ENCODE results near the gene FCRL1. TPM values are rescaled to one million over a fixed set of nuclear protein-coding genes. Genes with fewer than 3 reads are reported as not detected.

FCRL1 gene
- total and polyA plus RNA-seq, 2 of the 8 experiments (the other 6 are each of a cell fraction or from before 2014, with no cell fraction given), result not detected

DNA sequence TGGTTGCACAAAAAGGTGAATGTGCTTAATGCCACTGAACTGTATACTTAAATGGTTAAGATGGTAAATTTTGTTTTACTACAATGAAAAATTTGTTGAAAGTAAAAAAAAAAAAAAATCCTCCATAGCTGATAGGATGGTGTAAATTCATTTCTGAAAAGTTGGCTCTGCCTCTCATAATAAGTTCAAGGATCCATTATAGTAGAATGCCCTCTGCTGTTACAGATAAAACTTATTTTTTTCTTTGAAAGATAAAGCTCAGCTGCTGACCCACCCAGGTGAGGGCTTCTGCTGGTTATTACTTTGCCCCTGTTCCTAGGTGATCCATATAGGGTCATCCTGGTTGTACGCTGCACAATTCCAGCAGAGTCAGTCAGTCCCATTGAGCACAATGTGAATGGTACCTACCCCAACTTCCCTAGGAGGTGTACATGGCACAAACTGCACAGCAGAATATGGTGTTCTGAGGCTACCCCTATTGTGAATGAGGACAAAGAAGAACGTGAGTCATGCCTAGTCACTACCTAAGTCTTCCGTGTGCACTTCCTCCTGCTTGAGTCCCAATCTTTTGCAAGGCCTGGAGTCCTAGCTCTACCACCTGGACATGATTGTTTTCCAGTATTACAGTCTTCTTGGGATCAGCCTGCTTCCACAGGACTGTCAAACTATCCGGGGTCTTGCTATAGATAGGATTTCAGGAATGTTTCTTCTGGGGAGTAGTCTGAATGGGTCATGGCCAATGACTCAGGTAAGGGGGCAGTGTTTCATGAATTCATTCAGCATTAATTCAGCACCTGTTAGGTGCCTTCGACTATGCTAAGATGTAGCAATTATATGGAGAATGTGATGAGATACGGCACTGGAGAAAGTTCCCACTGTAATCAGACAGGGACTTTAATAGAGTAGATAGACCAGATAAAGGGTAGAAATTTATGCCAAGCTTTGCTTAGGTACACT lies 42.5 kb upstream of the FCRL1 start:
- H3K23me2 ChIP-seq (ENCODE audit: low read depth, low read length), result no peaks in the 10 kb centered on the region
- no peak overlapping the region for H2BK20ac ChIP-seq (ENCODE audit: low read length)
- no peaks in the 10 kb centered on the region for H3K4me1 ChIP-seq (replicated peaks in 1 of 4; ENCODE audit: control insufficient read depth in 3 of 4, insufficient read depth in 4 of 4, low read length in 3 of 4)
- no peak overlapping the region for H2BK12ac ChIP-seq (ENCODE audit: low read depth, low read length)
- H3K23ac ChIP-seq (ENCODE audit: insufficient read length), result no peak overlapping the region
- FAIRE-seq (no peak), DNase-seq (ENCODE audit: low read depth in 1 of 2, low spot score in 2 of 2) (no peak)
- no peak overlapping the region for H3K9ac ChIP-seq (replicated peaks in 1 of 4; ENCODE audit: extremely low read depth in 1 of 4, low read depth in 3 of 4, low read length in 3 of 4)
- no peak overlapping the region for H3K4ac ChIP-seq (replicated peaks; ENCODE audit: insufficient read length, low read depth, low read length)
- H3K14ac ChIP-seq (ENCODE audit: insufficient read length), result no peak overlapping the region
- no peak overlapping the region for H3K4me3 ChIP-seq (ENCODE audit: extremely low read depth in 1 of 4, insufficient read depth in 2 of 4, low read depth in 3 of 4, low read length in 4 of 4)
- no peaks in the 10 kb centered on the region for H3K79me2 ChIP-seq (ENCODE audit: control insufficient read depth in 1 of 2, insufficient read depth in 2 of 2, low read length in 2 of 2)
- POLR2A ChIA-PET (ENCODE audit: partially characterized antibody), result interaction anchor here (0.6 kb wide), 1 partner anchor 119 kb away, joined by 3 read pairs; no protein-coding TSS in a partner anchor
- no peak overlapping the region for H3K56ac ChIP-seq (replicated peaks; ENCODE audit: insufficient read length, low read depth, low read length)
- H3K9me3 ChIP-seq (ENCODE audit: insufficient read depth in 2 of 2, low read depth in 1 of 2, low read length in 1 of 2), result no peaks in the 10 kb centered on the region
- H3K4me2 ChIP-seq (ENCODE audit: insufficient read depth in 1 of 2, low read depth in 2 of 2, low read length in 2 of 2), result no peak overlapping the region
- H4K91ac ChIP-seq (replicated peaks; ENCODE audit: insufficient read length, low read length), result no peak overlapping the region
- H3K79me1 ChIP-seq (ENCODE audit: low read depth, low read length), result no peaks in the 10 kb centered on the region
- H3K18ac ChIP-seq (ENCODE audit: extremely low read depth, low read length), result no peak overlapping the region
- H2AK5ac ChIP-seq (ENCODE audit: low read depth, low read length), result no peak overlapping the region
- H2BK5ac ChIP-seq (ENCODE audit: low read depth, low read length), result no peak overlapping the region
- H4K8ac ChIP-seq (ENCODE audit: extremely low read depth, insufficient read depth, low read length), result no peak overlapping the region
- H3K27ac ChIP-seq (ENCODE audit: low read depth, low read length), result no peak overlapping the region
- H3K36me3 ChIP-seq (ENCODE audit: control insufficient read depth in 2 of 4, insufficient read depth in 4 of 4, low read length in 3 of 4), result no peaks in the 10 kb centered on the region
- H2BK15ac ChIP-seq (ENCODE audit: low read length), result no peak overlapping the region
- H2BK120ac ChIP-seq (replicated peaks; ENCODE audit: low read depth, low read length), result no peak overlapping the region
- CTCF ChIA-PET (ENCODE audit: partially characterized antibody), result no interaction called here
- no peaks in the 10 kb centered on the region for H4K20me1 ChIP-seq (replicated peaks in 1 of 2; ENCODE audit: control insufficient read depth in 1 of 2, insufficient read depth in 2 of 2, low read length in 2 of 2)
- WGBS, 2 experiments (ENCODE audit: extremely low coverage in 1 of 2, insufficient coverage in 1 of 2, insufficient read length in 1 of 2, insufficient replicate concordance in 2 of 2, low coverage in 1 of 2, low lambda C conversion rate in 2 of 2, missing lambda C conversion rate in 1 of 2), result 92% methylated on average over 6 of the region's 6 CpGs; no CpG with 5 or more reads in 1 of the 2 experiments
- no peak overlapping the region for H4K5ac ChIP-seq (ENCODE audit: insufficient read length, low read depth, low read length)
- no peaks in the 10 kb centered on the region for H3K27me3 ChIP-seq (replicated peaks in 1 of 4; ENCODE audit: control insufficient read depth in 3 of 4, extremely low read depth in 1 of 4, insufficient read depth in 3 of 4, low read length in 3 of 4)
- no peak overlapping the region for H2AFZ ChIP-seq (ENCODE audit: low read length)
- no peak for TF ChIP-seq GTF2F1 (IDR thresholded peaks at IDR 0.05; ENCODE audit: borderline replicate concordance, low read depth, low read length)
- TF ChIP-seq SP4 (IDR thresholded peaks at IDR 0.05; ENCODE audit: low read length), result no peak
- no peak for TF ChIP-seq SUZ12 (IDR thresholded peaks at IDR 0.05; ENCODE audit: low read length)
- TF ChIP-seq CEBPB (IDR thresholded peaks at IDR 0.05; ENCODE audit: low read depth, low read length), result no peak
- no peak for TF ChIP-seq GABPA (IDR thresholded peaks at IDR 0.05; ENCODE audit: borderline replicate concordance, insufficient read depth, low read length)
- TF ChIP-seq BRCA1 (IDR thresholded peaks at IDR 0.05; ENCODE audit: low read depth, low read length), result no peak
- TF ChIP-seq SP1 (IDR thresholded peaks at IDR 0.05; ENCODE audit: low read depth, low read length), result no peak
- TF ChIP-seq PHF8 (conservative IDR thresholded peaks at IDR 0.05; ENCODE audit: low read depth, low read length), result no peak
- no peak for TF ChIP-seq EZH2 (IDR thresholded peaks at IDR 0.05; ENCODE audit: low read depth, low read length, severe bottlenecking)
- TF ChIP-seq MAX (IDR thresholded peaks at IDR 0.05), result no peak
- no peak for TF ChIP-seq SIRT6 (IDR thresholded peaks at IDR 0.05; ENCODE audit: low read length)
- no peak for TF ChIP-seq EGR1 (IDR thresholded peaks at IDR 0.05; ENCODE audit: borderline replicate concordance, low read depth, low read length)
- TF ChIP-seq NANOG (IDR thresholded peaks at IDR 0.05; ENCODE audit: insufficient read depth, low read depth, low read length, poor library complexity, severe bottlenecking), result no peak

All from H1 (cell line).